HUES64 (cell line): ENCODE measurements around the gene CCSAP.

Experiments
- H3K27ac ChIP-seq: 2 replicates; pipeline ENCODE4 v1.7.0; 2013; ENCODE audit warnings: low read depth, low read length, inconsistent platforms
- H3K27me3 ChIP-seq: 2 replicates; pipeline ENCODE4 v1.6.1; 2013; ENCODE audit warnings: mild to moderate bottlenecking, low read length; ENCODE audit not compliant: insufficient read depth
- H3K36me3 ChIP-seq: 2 replicates; pipeline ENCODE4 v1.6.1; 2013; ENCODE audit warnings: mild to moderate bottlenecking, low read length; ENCODE audit not compliant: insufficient read depth
- H3K4me1 ChIP-seq: 2 replicates; pipeline ENCODE4 v1.6.1; 2013; ENCODE audit warnings: mild to moderate bottlenecking, low read length, moderate library complexity; ENCODE audit not compliant: insufficient read depth
- H3K4me3 ChIP-seq: 2 replicates; pipeline ENCODE4 v1.5.1; 2013; ENCODE audit warnings: mild to moderate bottlenecking, low read length, moderate library complexity
- H3K9ac ChIP-seq: 2 replicates; pipeline ENCODE4 v1.6.1; 2013; ENCODE audit warnings: mild to moderate bottlenecking, low read depth, low read length
- H3K9me3 ChIP-seq: 2 replicates; pipeline ENCODE4 v1.6.1; 2013; ENCODE audit warnings: low read depth, low read length; ENCODE audit not compliant: insufficient read depth
- WGBS: fragments of 150-250, 120-280 bp; methylation state at CpG from one replicate; pipeline ENCODE4 v1.1.7; 2013; ENCODE audit warnings: missing lambda C conversion rate; 5-methylcytosine and 5-hydroxymethylcytosine counted together

CCSAP gene

DNA sequence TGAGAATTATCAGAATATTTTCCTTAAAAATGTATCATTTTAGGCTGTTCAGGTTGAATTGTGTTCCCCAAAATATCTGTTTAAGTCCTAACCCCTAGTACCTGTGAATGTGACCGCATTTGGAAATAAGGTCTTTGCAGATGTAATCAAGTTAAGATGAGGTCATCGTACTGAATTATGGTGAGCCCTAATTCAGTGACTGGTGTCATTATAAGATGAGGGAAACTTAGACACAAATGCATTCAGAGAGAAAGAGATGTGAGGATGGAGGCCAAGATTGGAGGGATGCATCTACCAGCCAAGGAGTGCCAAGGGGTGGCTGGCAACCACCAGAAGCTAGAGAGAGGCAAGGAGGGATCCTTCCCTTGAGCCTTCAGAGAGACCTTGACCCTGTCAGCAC lies 67.8 kb downstream of the CCSAP start:
- H3K4me3 ChIP-seq = no peak overlapping the region
- H3K4me1 ChIP-seq = peaks cover 30% of the 10 kb centered on the region
- no peaks in the 10 kb centered on the region for H3K36me3 ChIP-seq
- H3K27ac ChIP-seq = no peak overlapping the region
- H3K9ac ChIP-seq = no peak overlapping the region
- no peaks in the 10 kb centered on the region for H3K9me3 ChIP-seq
- H3K27me3 ChIP-seq = peaks cover 3% of the 10 kb centered on the region; the same call in 1 of the 2 replicates
- 92% methylated on average over 2 of the region's 2 CpGs for WGBS

DNA sequence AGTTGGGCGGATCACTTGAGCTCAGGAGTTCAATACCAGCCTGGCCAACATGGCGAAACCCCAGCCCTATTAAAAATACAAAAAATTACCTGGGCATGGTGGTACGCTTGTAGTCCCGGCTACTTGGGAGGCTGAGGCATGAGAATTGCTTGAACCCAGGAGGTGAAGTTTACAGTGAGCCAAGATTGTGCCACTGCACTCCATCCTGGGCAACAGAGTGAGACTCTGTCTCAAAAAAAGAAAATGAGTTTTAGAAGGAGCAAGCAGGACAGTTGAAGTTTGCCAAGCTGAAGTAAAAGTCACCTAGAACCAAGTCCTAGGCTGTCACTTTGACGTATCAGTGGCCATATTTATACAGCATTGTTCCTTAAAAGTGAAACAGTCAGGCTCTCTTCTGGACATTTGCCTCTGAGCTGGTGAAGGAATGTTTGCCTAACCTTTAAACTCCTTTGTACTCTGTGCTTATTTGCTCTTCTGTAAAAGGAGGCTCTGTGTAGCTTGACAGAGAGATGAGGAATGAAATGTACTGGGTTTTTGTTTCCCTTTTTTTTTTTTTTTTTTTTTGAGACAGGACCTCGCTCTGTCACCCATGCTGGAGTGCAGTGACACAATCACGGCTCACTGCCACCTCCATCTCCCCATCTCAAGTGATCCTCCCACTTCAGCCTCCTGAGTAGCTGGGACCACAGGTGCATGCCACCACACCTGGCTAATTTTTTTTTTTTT lies 69.2 kb downstream of the CCSAP start:
- Histone ChIP-seq H3K27me3 (peaks cover 3% of the 10 kb centered on the region; the same call in 1 of the 2 replicates), H3K4me1 (peaks cover 28% of the 10 kb centered on the region), H3K4me3 (no peak overlapping the region), H3K9ac (no peak overlapping the region), H3K36me3 (no peaks in the 10 kb centered on the region), H3K9me3 (no peaks in the 10 kb centered on the region), H3K27ac (no peak overlapping the region)
- 92% methylated on average over 7 of the region's 7 CpGs for WGBS

DNA sequence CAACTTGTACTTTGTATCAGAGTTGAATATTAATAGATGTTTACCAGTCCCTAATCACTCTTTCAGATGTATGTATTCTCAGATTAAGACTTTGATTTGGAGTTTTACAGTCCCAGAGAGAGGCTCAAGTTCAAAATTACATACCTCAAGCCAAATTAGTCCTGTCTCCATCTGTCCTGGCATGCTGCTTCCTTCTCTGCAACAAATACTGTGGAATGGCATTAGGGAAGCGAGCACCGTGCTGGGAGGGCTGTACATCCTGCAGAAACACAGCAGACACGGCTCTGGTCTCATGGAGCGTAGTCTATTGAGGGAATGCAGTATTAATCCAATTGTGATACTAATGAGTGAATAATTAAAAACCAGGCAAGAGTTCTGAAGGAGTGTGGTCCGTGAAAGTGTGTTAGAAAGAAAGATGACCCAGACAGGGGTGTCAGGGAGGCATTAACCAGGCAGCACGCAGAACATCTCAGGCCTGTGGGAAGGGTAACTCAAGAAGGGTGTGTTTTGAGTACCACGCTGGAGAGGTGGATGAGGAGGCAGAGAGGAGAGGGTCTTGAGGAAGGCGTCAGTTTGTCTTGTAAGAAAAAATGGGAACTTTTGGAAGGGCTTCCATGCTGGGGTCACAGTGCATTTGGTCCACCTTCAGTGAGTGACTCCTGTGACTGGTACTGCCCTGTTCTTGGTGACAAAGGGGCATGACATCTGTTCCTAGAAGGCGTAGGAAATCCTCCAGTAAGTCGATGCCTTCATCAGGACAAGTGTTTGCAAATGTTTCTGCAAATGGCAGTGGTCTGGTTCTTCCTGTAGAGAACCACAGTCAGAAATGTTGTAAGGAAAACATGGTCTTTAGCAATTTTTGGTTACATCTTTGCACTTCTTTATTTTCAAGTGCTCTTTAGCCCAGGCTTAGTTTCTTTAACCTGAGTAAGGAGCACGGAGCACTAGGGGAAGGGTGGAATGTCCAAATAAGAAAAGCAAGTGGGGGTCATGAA lies 70.4 kb downstream of the CCSAP start:
- H3K27me3 ChIP-seq = peaks cover 3% of the 10 kb centered on the region; the same call in 1 of the 2 replicates
- peaks cover 25% of the 10 kb centered on the region for H3K4me1 ChIP-seq
- H3K36me3 ChIP-seq = no peaks in the 10 kb centered on the region
- peak overlapping the region; percentile 70 for H3K4me3 ChIP-seq
- H3K27ac ChIP-seq = no peak overlapping the region
- H3K9me3 ChIP-seq = no peaks in the 10 kb centered on the region
- peak overlapping the region; percentile 59; the same call in 1 of the 2 replicates for H3K9ac ChIP-seq
- WGBS = 65% methylated on average over 11 of the region's 11 CpGs

- 2% methylated on average over 31 of the region's 32 CpGs for WGBS
- H3K4me3 ChIP-seq = peak overlapping the region; percentile 70
Measured at GRCh38 chr1:229271448-229272159, 71.2 kb downstream of the CCSAP start.

More at GRCh38 chr1:229271448-229272159, 71.2 kb downstream of the CCSAP start:
- no peaks in the 10 kb centered on the region for H3K36me3 ChIP-seq
- peak overlapping the region; percentile 59 for H3K9ac ChIP-seq
- H3K27ac ChIP-seq = no peak overlapping the region
- H3K27me3 ChIP-seq = peaks cover 3% of the 10 kb centered on the region; the same call in 1 of the 2 replicates
- H3K4me1 ChIP-seq = peaks cover 24% of the 10 kb centered on the region
- no peaks in the 10 kb centered on the region for H3K9me3 ChIP-seq
